ENCODE results near the gene MYL12A.
A peak's percentile ranks its signal among the peaks of the same experiment; 100 is the strongest.
"Not testable (repeated sequence)": the region's sequence is repeated elsewhere in the genome, so short reads cannot be mapped to it uniquely, and the experiment has no call there.

The MYL12A gene

GRCh38 chr18:3247240-3248061 lies at the start of gene MYL12A:
MYL12A (plus strand) TSS chr18:3247801; CDS start chr18:3253248, 5,447 bp downstream.
- peak; percentile 95 for DNase-seq (ENCODE audit: low read depth)

GRCh38 chr18:3198260-3198860 lies 49.2 kb upstream of the MYL12A start:
- DNase-seq (ENCODE audit: low read depth) = not testable (repeated sequence)

DNA sequence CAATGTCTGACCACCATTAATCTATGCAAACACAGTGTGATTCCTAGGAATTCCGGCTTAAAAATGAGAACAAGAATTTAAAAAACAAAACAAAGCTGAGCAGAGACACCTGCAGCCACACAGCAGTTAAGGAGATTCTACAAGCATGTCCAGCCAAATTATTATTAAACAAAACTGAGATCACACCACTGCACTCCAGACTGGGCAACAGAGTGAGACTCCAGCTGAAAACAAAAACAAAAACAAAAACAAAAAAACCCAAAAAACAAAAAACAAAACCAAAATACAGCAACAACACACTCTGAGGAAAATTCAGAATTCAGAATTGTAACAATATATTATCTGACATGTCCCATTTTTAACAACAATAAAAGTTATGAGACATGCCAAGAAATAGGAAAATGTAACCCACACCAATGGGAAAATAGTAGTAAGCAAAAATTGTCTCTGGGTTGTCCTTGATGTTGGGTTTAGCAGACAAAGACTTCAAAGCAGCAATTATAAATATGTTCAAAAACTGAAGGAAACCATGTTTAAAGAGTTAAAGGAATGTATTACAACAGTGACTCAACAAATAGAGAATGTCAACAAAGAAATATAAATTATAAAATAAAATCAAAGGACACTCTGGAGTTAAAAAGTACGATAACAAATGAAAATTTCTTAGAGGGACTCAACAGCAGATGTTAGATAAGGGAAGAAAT lies 47.5 kb upstream of the MYL12A start:
- DNase-seq (ENCODE audit: low read depth) = no peak

DNA sequence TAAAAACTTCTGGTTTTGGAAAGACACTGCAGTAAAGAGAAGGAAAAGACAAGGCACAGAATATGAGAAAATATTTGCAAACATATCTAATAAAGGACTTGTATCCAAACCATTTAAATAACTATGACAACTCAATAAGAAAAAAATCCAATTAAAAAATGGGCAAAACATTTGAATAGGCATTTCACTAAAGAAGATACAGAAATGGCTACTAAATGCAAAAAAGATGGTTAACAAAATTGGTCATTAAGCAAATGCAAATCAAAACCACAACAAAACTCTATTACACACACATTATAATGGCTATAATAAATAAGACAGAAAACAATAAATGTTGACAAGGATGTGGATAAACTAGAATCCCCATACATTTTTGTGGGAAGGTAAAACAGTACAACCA lies 42.4 kb upstream of the MYL12A start:
- no peak for DNase-seq (ENCODE audit: low read depth)

GRCh38 chr18:3207565-3207964 lies 40.0 kb upstream of the MYL12A start:
- no peak for DNase-seq (ENCODE audit: low read depth)

- no peak for DNase-seq (ENCODE audit: low read depth)
Measured at GRCh38 chr18:3209859-3210569, 37.6 kb upstream of the MYL12A start.

GRCh38 chr18:3211236-3211992 lies 36.2 kb upstream of the MYL12A start:
- DNase-seq (ENCODE audit: low read depth) = no peak

DNA sequence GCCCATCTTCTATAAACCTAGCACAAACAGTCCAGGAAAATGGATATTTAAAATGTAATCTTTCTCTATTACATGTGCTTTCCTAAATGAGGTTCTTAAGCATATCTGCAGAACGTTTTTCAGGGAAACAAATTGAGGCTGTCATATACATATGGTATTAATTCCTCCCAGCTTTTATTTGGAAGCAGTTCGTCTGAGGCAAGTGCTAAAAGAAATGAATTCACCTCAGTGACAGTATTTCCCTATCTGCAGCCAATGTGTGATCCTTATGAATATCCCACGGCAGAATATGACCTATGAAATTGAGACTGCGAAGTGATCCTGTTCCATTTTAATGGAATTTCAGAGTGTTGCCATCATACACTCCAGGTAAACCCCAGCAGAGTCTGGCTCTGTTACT lies 34.9 kb upstream of the MYL12A start:
- no peak for DNase-seq (ENCODE audit: low read depth)

DNA sequence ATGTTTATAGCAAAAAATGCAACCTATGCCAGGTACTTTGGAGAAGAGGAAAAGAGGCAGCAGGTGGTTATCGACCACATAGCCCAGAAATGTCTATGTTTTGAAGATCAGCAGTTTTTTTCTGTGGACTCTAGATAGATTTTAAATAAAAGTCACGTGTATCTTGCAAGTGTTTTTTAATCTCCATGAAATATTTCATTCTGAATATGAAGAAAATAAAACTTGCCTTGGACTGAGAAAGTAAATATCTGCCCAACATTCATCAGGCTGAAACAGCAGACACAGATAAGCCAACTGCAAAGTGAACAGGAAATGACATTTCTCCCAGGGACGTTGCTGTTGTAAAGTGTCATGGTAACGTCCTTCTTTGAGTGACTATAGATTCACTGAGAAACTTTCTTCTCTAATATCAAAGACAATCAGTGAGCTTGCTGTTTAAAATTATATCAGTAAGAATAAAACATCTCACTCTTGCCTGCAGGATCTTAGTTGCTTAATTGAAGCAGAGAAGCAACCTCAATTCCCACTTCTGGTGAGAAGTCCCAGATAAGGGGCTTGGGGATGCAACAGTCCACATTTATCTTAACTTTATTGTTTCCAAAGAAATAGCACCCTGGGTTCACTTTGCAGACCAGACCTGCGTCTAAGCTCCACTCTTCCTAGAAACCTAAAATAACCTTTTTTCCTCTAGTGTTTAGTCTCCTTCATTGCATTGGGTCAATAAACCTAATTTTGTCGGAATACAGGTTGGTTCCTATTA lies 34.1 kb upstream of the MYL12A start:
- no peak for DNase-seq (ENCODE audit: low read depth)

DNA sequence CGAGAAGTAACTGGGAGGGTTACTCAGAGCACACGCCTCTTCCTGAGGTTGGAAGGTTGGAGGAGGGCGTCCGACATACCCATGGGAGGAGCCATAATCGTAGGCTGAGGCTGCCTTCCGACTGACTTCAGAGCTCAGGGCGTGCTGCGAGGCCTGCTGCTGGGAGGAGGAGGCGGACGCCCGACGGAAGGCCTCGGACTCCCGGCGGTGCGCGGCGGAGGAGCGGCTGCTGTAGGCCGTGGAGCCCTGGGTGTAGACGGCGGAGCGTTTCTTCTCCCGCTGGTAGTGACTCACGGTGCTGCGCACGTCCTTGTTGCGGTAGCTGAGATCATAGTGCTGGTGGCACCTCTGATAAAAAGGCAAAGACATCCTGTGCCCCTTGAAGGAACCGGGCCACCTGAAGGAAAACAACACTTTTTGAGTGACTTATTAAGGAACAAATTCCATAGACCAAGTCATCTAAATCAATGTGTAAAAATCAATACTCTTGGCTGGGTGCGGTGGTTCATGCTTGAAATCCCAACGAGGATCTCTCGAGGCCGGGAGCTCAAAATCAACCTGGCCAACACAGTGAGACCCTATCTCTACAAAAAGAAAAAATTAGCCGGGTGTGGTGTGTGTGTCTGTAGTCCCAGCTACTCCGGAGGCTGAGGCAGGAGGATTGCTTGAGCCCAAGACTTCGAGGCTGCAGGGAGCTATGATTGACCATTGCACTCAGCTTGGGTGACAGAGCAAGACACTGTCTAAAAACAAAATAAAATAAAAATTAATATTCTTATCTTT lies 32.6 kb upstream of the MYL12A start:
- no peak for DNase-seq (ENCODE audit: low read depth)

- DNase-seq (ENCODE audit: low read depth) = no peak
Measured at GRCh38 chr18:3216987-3217386, 30.6 kb upstream of the MYL12A start.

DNA sequence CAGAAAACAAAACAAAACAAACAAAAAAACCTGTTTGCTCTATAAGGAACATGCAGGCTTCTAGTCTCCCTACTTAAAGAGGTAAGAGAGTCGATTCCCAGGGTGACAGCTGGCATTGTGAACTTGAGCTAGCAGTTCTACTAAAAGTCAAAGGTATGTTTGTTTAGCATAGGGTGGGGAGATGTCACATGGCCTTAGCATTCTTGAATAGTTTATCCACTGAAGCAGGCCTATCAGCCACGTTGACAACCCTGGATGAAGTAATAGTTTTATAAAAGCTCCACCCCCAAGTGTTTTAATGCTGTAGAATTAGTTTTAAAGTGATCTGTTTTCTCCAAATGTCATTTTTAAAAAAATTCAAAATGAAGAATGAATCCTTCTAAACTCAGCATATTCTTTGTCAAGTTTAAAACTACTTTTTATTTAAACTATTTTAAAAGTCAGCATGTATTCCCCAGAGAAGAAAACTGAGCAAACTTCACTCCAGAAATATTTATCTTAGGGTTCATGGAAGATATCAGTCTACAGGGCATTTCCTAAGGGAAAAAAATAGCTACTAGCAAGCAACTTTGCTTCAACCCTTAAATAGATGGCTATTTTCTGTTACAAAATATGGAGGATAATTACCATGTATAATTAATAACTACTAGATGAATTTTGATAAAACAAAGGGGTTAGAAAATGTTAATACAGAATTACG lies 29.5 kb upstream of the MYL12A start:
- DNase-seq (ENCODE audit: low read depth) = no peak

DNA sequence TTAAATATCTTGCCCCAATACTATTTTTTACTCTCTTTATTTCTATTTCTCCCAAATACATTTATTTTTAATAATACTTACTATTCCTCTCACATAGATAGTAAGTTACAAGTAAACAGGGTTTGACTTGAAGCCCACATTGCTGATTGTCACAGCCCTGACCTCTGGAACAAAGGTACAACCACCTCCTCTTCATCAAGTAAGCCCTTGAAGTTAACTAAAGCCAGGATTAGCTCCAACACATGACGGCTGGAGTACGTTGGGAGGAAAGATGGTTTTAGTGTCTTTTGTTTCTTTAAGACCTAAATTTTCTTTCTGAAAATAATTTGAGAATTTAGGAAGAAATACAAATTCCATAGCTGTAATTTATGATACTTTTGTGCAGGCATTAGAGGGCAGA lies 28.8 kb upstream of the MYL12A start:
- DNase-seq (ENCODE audit: low read depth) = no peak

GRCh38 chr18:3219241-3219630 lies 28.4 kb upstream of the MYL12A start:
- DNase-seq (ENCODE audit: low read depth) = no peak

DNA sequence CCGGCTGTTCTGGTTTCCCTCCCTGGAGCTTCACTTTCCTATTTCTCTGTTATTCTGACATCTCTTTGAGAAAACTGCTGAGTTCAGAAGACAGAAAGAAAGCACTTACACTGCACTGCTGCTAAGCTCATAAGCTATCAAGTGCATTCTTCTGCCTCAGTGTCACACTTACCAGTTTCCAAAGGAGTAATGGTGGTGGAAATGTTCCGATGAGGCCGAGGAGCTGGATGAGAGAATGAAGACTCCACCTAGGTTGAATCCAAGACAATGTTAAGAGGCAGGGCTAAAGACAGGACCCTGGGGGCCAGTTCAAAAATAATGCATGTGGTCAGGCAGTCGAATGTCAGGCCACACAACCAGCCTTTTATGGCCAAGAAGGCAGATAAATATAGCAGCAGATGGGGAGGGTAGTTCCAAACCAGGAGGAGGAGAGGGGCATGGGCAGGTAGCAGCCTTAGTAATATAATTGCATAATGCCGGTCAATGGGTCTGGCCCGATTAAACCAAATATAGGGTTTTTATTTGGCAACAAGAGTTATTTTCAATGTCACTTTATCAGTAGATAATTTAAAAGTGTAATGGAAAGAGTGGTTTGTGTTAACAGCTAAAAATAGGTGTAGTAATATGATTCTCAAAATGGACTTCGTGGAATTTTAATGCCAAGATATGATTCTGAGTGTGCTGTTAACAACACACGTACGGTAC lies 27.8 kb upstream of the MYL12A start, which contains the start of gene MYOM1:
Gene MYOM1, minus strand, starts transcription at position 338 of the 705 bp plus-strand sequence. CDS start 4,745 bp downstream, outside the sequence.
- DNase-seq (ENCODE audit: low read depth) = no peak

- DNase-seq (ENCODE audit: low read depth) = not testable (repeated sequence)
Measured at GRCh38 chr18:3220868-3221267, 26.7 kb upstream of the MYL12A start.

GRCh38 chr18:3221496-3221895 lies 26.1 kb upstream of the MYL12A start:
- DNase-seq (ENCODE audit: low read depth) = no peak

DNA sequence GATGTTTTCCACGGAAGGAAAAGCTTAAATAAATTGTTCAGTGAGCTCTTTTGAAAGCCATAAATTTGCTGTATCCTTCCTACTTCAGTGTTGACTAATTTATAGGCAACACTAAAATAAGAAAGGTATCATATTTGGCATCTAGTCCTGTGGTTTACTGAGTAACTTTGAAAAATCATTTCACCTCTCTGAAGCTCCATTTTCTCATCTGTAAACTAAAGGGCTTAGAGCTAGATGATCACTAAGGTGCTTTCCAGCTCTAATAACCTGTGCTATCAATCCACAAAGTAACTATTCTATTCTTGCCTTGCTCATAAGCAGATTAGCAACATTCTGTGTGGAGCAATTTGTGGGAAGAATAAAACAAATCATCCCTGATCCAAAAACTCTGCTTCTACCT lies 24.2 kb upstream of the MYL12A start:
- no peak for DNase-seq (ENCODE audit: low read depth)

- no peak for DNase-seq (ENCODE audit: low read depth)
Measured at GRCh38 chr18:3224223-3224622, 23.4 kb upstream of the MYL12A start.
